ENCODE data around the gene LMNA. TPM values are rescaled to one million over a fixed set of nuclear protein-coding genes. Genes with fewer than 3 reads are reported as not detected.

Gene LMNA
- total RNA-seq, 1 experiment from 2014 or later = 51.0 TPM

DNA sequence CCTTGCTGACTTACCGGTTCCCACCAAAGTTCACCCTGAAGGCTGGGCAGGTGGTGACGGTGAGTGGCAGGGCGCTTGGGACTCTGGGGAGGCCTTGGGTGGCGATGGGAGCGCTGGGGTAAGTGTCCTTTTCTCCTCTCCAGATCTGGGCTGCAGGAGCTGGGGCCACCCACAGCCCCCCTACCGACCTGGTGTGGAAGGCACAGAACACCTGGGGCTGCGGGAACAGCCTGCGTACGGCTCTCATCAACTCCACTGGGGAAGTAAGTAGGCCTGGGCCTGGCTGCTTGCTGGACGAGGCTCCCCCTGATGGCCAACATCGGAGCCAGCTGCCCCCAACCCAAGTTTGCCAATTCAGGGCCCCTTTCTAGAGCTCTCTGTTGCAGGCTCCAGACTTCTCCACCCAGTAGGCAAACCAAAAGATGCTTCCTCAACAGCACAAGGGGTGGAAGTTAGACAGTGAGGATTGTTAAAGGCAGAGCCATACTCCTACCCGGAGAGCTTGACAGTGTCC is 22.5 kb downstream of the LMNA start:
- Histone ChIP-seq H2BK15ac (ENCODE audit: low read depth, low read length) (no peak overlapping the region), H3K79me2 (ENCODE audit: insufficient read depth, low read length) (no peaks in the 10 kb centered on the region), H3K27me3 (ENCODE audit: insufficient read depth, low read length) (no peaks in the 10 kb centered on the region), H3K56ac (ENCODE audit: insufficient read length, low read depth, low read length) (no peak overlapping the region), H2AFZ (ENCODE audit: low read length) (no peak overlapping the region), H4K8ac (replicated peaks; ENCODE audit: insufficient read length, low read depth, low read length) (no peak overlapping the region), H3K79me1 (ENCODE audit: insufficient read depth, low read depth, low read length, poor library complexity, severe bottlenecking) (no peaks in the 10 kb centered on the region), H2BK20ac (ENCODE audit: low read depth, low read length, poor library complexity, severe bottlenecking) (no peak overlapping the region), H3K23ac (ENCODE audit: insufficient read length, low read depth, low read length) (no peak overlapping the region), H4K20me1 (ENCODE audit: control insufficient read depth, insufficient read depth, insufficient read length) (no peaks in the 10 kb centered on the region), H2BK120ac (ENCODE audit: low read depth, low read length, poor library complexity, severe bottlenecking) (no peak overlapping the region), H3K27ac (ENCODE audit: insufficient read length, low read depth, low read length) (no peak overlapping the region), H3K4me1 (ENCODE audit: insufficient read depth, low read length) (no peaks in the 10 kb centered on the region; the same call in 1 of the 2 replicates), H2BK5ac (ENCODE audit: insufficient read length, low read length) (no peak overlapping the region), H3T11ph (ENCODE audit: low read length) (no peak overlapping the region), H3K9ac (ENCODE audit: extremely low read depth, insufficient read length, low read length) (no peak overlapping the region), H3K14ac (ENCODE audit: insufficient read depth, low read length) (no peak overlapping the region; the same call in 1 of the 2 replicates), H4K91ac (ENCODE audit: insufficient read length, low read depth, low read length) (no peak overlapping the region), H4K5ac (ENCODE audit: insufficient read length, low read depth, low read length) (no peak overlapping the region), H2BK12ac (ENCODE audit: insufficient read length, low read depth, low read length) (no peak overlapping the region), H3K18ac (ENCODE audit: insufficient read length, low read depth, low read length) (no peak overlapping the region), H3K23me2 (ENCODE audit: insufficient read length, low read depth, low read length, poor library complexity, severe bottlenecking) (no peaks in the 10 kb centered on the region), H3K4me2 (ENCODE audit: insufficient read depth, insufficient read length, low read length) (no peak overlapping the region), H3K4ac (ENCODE audit: low read depth, low read length) (no peak overlapping the region), H3K9me3 (ENCODE audit: control insufficient read depth, low read depth, low read length) (no peaks in the 10 kb centered on the region), H2AK5ac (ENCODE audit: insufficient read length, low read length) (no peak overlapping the region)
- Mint-ChIP-seq H3K36me3 (ENCODE audit: insufficient read depth in 1 of 3, low read depth in 3 of 3) (peaks cover 15 to 52% (median 46%) of the 10 kb centered on the region in 3 experiments), H3K27ac (peak overlapping the region in 1 of 3 experiments; percentile 67; a peak in 1 of 7 replicates), H3K27me3 (ENCODE audit: low read depth) (no peaks in the 10 kb centered on the region), H3K4me1 (peaks cover 9 to 13% of the 10 kb centered on the region in 2 experiments), H3K9me3 (no peaks in the 10 kb centered on the region; a peak in 1 of 5 replicates), H3K4me3 (no peak overlapping the region)
- TF ChIP-seq, protein P1, sequence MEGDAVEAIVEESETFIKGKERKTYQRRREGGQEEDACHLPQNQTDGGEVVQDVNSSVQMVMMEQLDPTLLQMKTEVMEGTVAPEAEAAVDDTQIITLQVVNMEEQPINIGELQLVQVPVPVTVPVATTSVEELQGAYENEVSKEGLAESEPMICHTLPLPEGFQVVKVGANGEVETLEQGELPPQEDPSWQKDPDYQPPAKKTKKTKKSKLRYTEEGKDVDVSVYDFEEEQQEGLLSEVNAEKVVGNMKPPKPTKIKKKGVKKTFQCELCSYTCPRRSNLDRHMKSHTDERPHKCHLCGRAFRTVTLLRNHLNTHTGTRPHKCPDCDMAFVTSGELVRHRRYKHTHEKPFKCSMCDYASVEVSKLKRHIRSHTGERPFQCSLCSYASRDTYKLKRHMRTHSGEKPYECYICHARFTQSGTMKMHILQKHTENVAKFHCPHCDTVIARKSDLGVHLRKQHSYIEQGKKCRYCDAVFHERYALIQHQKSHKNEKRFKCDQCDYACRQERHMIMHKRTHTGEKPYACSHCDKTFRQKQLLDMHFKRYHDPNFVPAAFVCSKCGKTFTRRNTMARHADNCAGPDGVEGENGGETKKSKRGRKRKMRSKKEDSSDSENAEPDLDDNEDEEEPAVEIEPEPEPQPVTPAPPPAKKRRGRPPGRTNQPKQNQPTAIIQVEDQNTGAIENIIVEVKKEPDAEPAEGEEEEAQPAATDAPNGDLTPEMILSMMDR (conservative IDR thresholded peaks at IDR 0.05) = peak; percentile 58
- no CpG with 5 or more reads among the region's 12 CpGs for WGBS (ENCODE audit: extremely low coverage, insufficient read length, low lambda C conversion rate)
- DNase-seq = no peak

Measured in H9 (cell line).